ENCODE measurements around the gene FOXD4L3.
"Not testable (repeated sequence)": the region's sequence is repeated elsewhere in the genome, so short reads cannot be mapped to it uniquely, and the experiment has no call there.

DNA sequence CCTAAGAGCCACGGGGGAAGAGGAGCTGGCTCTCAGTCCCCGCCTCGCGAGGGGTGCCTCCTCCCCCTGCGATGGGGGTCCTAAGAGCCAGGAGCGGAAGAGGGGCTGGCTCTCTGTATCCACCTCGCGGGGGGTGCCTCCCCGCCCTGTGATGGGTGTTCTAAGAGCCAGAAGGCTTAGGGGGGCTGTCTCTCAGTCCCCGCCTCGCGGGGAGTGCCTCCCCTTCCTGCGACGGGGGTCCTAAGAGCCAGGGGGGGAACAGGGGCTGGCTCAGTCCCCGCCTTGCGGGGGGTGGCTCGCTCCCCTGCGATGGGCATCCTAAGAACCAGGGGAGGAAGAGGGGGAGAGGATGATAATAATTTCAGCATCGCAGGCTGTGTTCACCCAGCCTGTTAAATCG, 21.9 kb downstream of the FOXD4L3 start:
- not testable (repeated sequence) for TF ChIP-seq POLR2A (IDR thresholded peaks at IDR 0.05)
- TF ChIP-seq, protein P1, sequence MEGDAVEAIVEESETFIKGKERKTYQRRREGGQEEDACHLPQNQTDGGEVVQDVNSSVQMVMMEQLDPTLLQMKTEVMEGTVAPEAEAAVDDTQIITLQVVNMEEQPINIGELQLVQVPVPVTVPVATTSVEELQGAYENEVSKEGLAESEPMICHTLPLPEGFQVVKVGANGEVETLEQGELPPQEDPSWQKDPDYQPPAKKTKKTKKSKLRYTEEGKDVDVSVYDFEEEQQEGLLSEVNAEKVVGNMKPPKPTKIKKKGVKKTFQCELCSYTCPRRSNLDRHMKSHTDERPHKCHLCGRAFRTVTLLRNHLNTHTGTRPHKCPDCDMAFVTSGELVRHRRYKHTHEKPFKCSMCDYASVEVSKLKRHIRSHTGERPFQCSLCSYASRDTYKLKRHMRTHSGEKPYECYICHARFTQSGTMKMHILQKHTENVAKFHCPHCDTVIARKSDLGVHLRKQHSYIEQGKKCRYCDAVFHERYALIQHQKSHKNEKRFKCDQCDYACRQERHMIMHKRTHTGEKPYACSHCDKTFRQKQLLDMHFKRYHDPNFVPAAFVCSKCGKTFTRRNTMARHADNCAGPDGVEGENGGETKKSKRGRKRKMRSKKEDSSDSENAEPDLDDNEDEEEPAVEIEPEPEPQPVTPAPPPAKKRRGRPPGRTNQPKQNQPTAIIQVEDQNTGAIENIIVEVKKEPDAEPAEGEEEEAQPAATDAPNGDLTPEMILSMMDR (IDR thresholded peaks at IDR 0.05), result not testable (repeated sequence)
